BJ (cell line): ENCODE results near the gene TIAM2. TPM values are rescaled to one million over a fixed set of nuclear protein-coding genes. Genes with fewer than 3 reads are reported as not detected.

Experiments used
- CTCF ChIA-PET: fragments of 350-600 bp; formaldehyde crosslinking; extraction: SDS; loops from one replicate; lab custom pipeline; 2021; ENCODE audit warnings: antibody characterized with exemption, inconsistent platforms; lab: Yijun Ruan, JAX
- POLR2A ChIA-PET: fragments of 300-600 bp; sonication (Branson Sonifier 250); formaldehyde crosslinking; extraction: SDS; loops from one replicate; lab custom pipeline; 2021; ENCODE audit warnings: antibody characterized with exemption; lab: Charles Lee
- DNase-seq: peaks from one replicate; pipeline ENCODE4 v3.0.0-alpha.2; 2011; ENCODE audit warnings: low read depth
- H3K27me3 ChIP-seq: 2 replicates; pipeline ENCODE4 v1.6.0; 2011; ENCODE audit warnings: low read length; ENCODE audit not compliant: control insufficient read depth, insufficient read depth
- H3K36me3 ChIP-seq: 2 replicates; pipeline ENCODE4 v1.5.1; 2011; ENCODE audit warnings: low read length; ENCODE audit not compliant: control insufficient read depth, insufficient read depth
- H3K4me3 ChIP-seq: 2 replicates; pipeline ENCODE4 v1.5.1; 2011; ENCODE audit warnings: low read depth, mild to moderate bottlenecking, control low read depth, low read length
- CTCF ChIP-seq: IDR thresholded peaks from 2 replicates; pipeline ENCODE4 v1.5.1; 2011; ENCODE audit warnings: low read depth, mild to moderate bottlenecking, control low read depth, inconsistent platforms, low read length, moderate library complexity; ENCODE audit not compliant: insufficient read depth
- polyA plus RNA-seq: library from polyadenylated mRNA; depleted of rRNA; stranded (reverse); fragments of >200 nt; gene quantifications from 2 replicates; pipeline ENCODE4 v1.2.3, GENCODE V29; 2011

Gene TIAM2
- polyA plus RNA-seq, 1 experiment, result 4.6 TPM

- ChIA-PET CTCF (no interaction called here), POLR2A (no interaction called here)
- DNase-seq, result no peak
- TF ChIP-seq CTCF, result no peak
- Histone ChIP-seq H3K36me3 (no peaks in the 10 kb centered on the region), H3K27me3 (no peaks in the 10 kb centered on the region), H3K4me3 (no peak overlapping the region)
These were observed 45.0 kb downstream of the TIAM2 start for GRCh38 chr6:155040154-155040553.

- ChIA-PET CTCF (interaction anchor here (1.1 to 1.2 kb wide), 2 partner anchors 8 to 14 kb away, joined by 3 read pairs; no protein-coding TSS in a partner anchor), POLR2A (no interaction called here)
- DNase-seq, result no peak
- Histone ChIP-seq H3K27me3 (no peaks in the 10 kb centered on the region), H3K4me3 (no peak overlapping the region), H3K36me3 (no peaks in the 10 kb centered on the region)
- no peak for TF ChIP-seq CTCF
These were observed 46.0 kb downstream of the TIAM2 start for GRCh38 chr6:155040901-155041650.

- no peak for TF ChIP-seq CTCF
- H3K27me3 ChIP-seq, result no peaks in the 10 kb centered on the region
- DNase-seq, result no peak
- POLR2A ChIA-PET, result no interaction called here
- H3K4me3 ChIP-seq, result no peak overlapping the region
- no peaks in the 10 kb centered on the region for H3K36me3 ChIP-seq
- CTCF ChIA-PET, result interaction anchor here (1.1 to 1.2 kb wide), 2 partner anchors 9 to 13 kb away, joined by 3 read pairs; no protein-coding TSS in a partner anchor
These were observed 46.7 kb downstream of the TIAM2 start for GRCh38 chr6:155041741-155042279.

GRCh38 chr6:155042983-155043382 lies 47.9 kb downstream of the TIAM2 start:
- H3K27me3 ChIP-seq, result no peaks in the 10 kb centered on the region
- no peak overlapping the region for H3K4me3 ChIP-seq
- ChIA-PET POLR2A (no interaction called here), CTCF (no interaction called here)
- no peaks in the 10 kb centered on the region for H3K36me3 ChIP-seq
- no peak for DNase-seq
- TF ChIP-seq CTCF, result no peak

- TF ChIP-seq CTCF, result no peak
- Histone ChIP-seq H3K27me3 (no peaks in the 10 kb centered on the region), H3K4me3 (no peak overlapping the region), H3K36me3 (no peaks in the 10 kb centered on the region)
- POLR2A ChIA-PET, result no interaction called here
- CTCF ChIA-PET, result no interaction called here
- DNase-seq, result no peak
These were observed 50.7 kb downstream of the TIAM2 start for GRCh38 chr6:155045561-155046404.
